C4-2B (cell line): ENCODE results near the gene RASSF5.

Source experiments
- ZFX ChIP-seq: fragments of 450-650 bp; IDR thresholded peaks from 2 replicates; pipeline ENCODE4 v1.6.1; 2017
- TF ChIP-seq, protein P1 (sequence below): fragments of 450-650 bp; conservative IDR thresholded peaks from 2 replicates; pipeline ENCODE4 v1.5.1; 2017; ENCODE audit warnings: mild to moderate bottlenecking

GRCh38 chr1:206524739-206525364, 17.5 kb downstream of the RASSF5 start:
- TF ChIP-seq, protein P1, sequence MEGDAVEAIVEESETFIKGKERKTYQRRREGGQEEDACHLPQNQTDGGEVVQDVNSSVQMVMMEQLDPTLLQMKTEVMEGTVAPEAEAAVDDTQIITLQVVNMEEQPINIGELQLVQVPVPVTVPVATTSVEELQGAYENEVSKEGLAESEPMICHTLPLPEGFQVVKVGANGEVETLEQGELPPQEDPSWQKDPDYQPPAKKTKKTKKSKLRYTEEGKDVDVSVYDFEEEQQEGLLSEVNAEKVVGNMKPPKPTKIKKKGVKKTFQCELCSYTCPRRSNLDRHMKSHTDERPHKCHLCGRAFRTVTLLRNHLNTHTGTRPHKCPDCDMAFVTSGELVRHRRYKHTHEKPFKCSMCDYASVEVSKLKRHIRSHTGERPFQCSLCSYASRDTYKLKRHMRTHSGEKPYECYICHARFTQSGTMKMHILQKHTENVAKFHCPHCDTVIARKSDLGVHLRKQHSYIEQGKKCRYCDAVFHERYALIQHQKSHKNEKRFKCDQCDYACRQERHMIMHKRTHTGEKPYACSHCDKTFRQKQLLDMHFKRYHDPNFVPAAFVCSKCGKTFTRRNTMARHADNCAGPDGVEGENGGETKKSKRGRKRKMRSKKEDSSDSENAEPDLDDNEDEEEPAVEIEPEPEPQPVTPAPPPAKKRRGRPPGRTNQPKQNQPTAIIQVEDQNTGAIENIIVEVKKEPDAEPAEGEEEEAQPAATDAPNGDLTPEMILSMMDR = no peak
- TF ChIP-seq ZFX = no peak
